ENCODE data around the gene TXNL1. TPM values are rescaled to one million over a fixed set of nuclear protein-coding genes. Genes with fewer than 3 reads are reported as not detected.

Gene TXNL1
- total and polyA plus RNA-seq, 2 of the 13 experiments (the other 11 are each of a cell fraction or from before 2014, with no cell fraction given), result 41.9 to 73.1 TPM

- peak; percentile 87 for TF ChIP-seq TFDP2 (CRISPR knock-in tag; IDR thresholded peaks at IDR 0.05)
- TF ChIP-seq CHD4 (IDR thresholded peaks at IDR 0.05; ENCODE audit: borderline replicate concordance, low read length), result no peak
- no peak for TF ChIP-seq ZFP82 (CRISPR knock-in tag; IDR thresholded peaks at IDR 0.05; ENCODE audit: borderline replicate concordance)
- TF ChIP-seq ZNF282 (IDR thresholded peaks at IDR 0.05; ENCODE audit: partially characterized antibody), result no peak
- no peak for TF ChIP-seq TBL1XR1 (IDR thresholded peaks at IDR 0.05; ENCODE audit: borderline replicate concordance, low read length, partially characterized antibody)
- TF ChIP-seq ZNF724P (CRISPR knock-in tag; IDR thresholded peaks at IDR 0.05; ENCODE audit: borderline replicate concordance), result peak; percentile 54
- peak; percentile 76 for TF ChIP-seq CEBPG (CRISPR knock-in tag; IDR thresholded peaks at IDR 0.05)
- TF ChIP-seq NRL (CRISPR knock-in tag; IDR thresholded peaks at IDR 0.05; ENCODE audit: borderline replicate concordance), result peak; percentile 93
- no peak for TF ChIP-seq AKAP8 (CRISPR knock-in tag; IDR thresholded peaks at IDR 0.05)
- peak; percentile 66; the same call in 1 of the 2 replicates for TF ChIP-seq ZNF746 (CRISPR knock-in tag; IDR thresholded peaks at IDR 0.05)
- no peak for TF ChIP-seq ZNF234 (CRISPR knock-in tag; conservative IDR thresholded peaks at IDR 0.05)
- TF ChIP-seq TRAFD1 (CRISPR knock-in tag; IDR thresholded peaks at IDR 0.05; ENCODE audit: borderline replicate concordance), result no peak
- TF ChIP-seq ZNF331 (CRISPR knock-in tag; IDR thresholded peaks at IDR 0.05), result peak; percentile 43; the same call in 1 of the 2 replicates
- no peak for TF ChIP-seq KDM4B (CRISPR knock-in tag; IDR thresholded peaks at IDR 0.05)
- TF ChIP-seq PHF21A (CRISPR knock-in tag; IDR thresholded peaks at IDR 0.05), result no peak; the same call in 1 of the 2 replicates
- no peak for TF ChIP-seq SP1 (IDR thresholded peaks at IDR 0.05)
- TF ChIP-seq SP1 (CRISPR knock-in tag; IDR thresholded peaks at IDR 0.05), result peak; percentile 43; the same call in 1 of the 2 replicates
- TF ChIP-seq ZNF432 (CRISPR knock-in tag; IDR thresholded peaks at IDR 0.05; ENCODE audit: borderline replicate concordance), result no peak
- no peak for TF ChIP-seq ZNF766 (CRISPR knock-in tag; IDR thresholded peaks at IDR 0.05; ENCODE audit: borderline replicate concordance)
- no peak for TF ChIP-seq CERS6 (CRISPR knock-in tag; IDR thresholded peaks at IDR 0.05)
- no peak for TF ChIP-seq ZNF878 (CRISPR knock-in tag; IDR thresholded peaks at IDR 0.05)
- TF ChIP-seq REPIN1 (CRISPR knock-in tag; IDR thresholded peaks at IDR 0.05; ENCODE audit: borderline replicate concordance, low read depth), result peak; percentile 90; the same call in 1 of the 2 replicates
- peak; percentile 74; the same call in 1 of the 2 replicates for TF ChIP-seq ZNF614 (CRISPR knock-in tag; IDR thresholded peaks at IDR 0.05; ENCODE audit: borderline replicate concordance)
- TF ChIP-seq ZNF138 (CRISPR knock-in tag; IDR thresholded peaks at IDR 0.05; ENCODE audit: low read depth), result no peak
- peak; percentile 76; the same call in 1 of the 2 replicates for TF ChIP-seq HNF1B (CRISPR knock-in tag; IDR thresholded peaks at IDR 0.05)
Measured at GRCh38 chr18:56650944-56651770, 12.8 kb upstream of the TXNL1 start, which contains the start of gene WDR7 (continued).

Measured in HepG2 (cell line).